Uterus (tissue), 4 donors: ENCODE measurements around the gene RPL36. TPM values are rescaled to one million over a fixed set of nuclear protein-coding genes. Genes with fewer than 3 reads are reported as not detected.
"Not testable (repeated sequence)": the region's sequence is repeated elsewhere in the genome, so short reads cannot be mapped to it uniquely, and the experiment has no call there.

Experiments
- DNase-seq, 2 donors: peaks; one replicate each; pipeline ENCODE4 v3.0.0-alpha.2; 2019 to 2020
- H3K27ac ChIP-seq, 2 donors: fragments of 200-600 bp; sonication (generic); 1 replicate in 1 of 2; 2 replicates in 1 of 2; pipeline ENCODE4 v1.5.1; 2016 to 2018
- H3K27me3 ChIP-seq, 2 donors: fragments of 200-600 bp; sonication (generic); one replicate each; pipeline ENCODE4 v1.5.1; 2018 to 2019; ENCODE audit warnings: control low read depth in 1 of 2
- H3K36me3 ChIP-seq, 2 donors: fragments of 200-600 bp; sonication (generic); one replicate each; pipeline ENCODE4 v1.5.1; 2019; ENCODE audit warnings: control low read depth in 1 of 2
- H3K4me1 ChIP-seq, 2 donors: fragments of 200-600 bp; sonication (generic); one replicate each; pipeline ENCODE4 v1.5.1; 2018 to 2019; ENCODE audit warnings: control low read depth in 1 of 2
- H3K4me3 ChIP-seq, 2 donors: fragments of 200-600 bp; sonication (generic); 1 replicate in 1 of 2; 2 replicates in 1 of 2; pipeline ENCODE4 v1.5.1; 2018 to 2019; ENCODE audit warnings: mild to moderate bottlenecking in 1 of 2
- H3K9me3 ChIP-seq, 2 donors: fragments of 200-600 bp; sonication (generic); one replicate each; pipeline ENCODE4 v1.5.1; 2019; ENCODE audit warnings: control low read depth in 1 of 2
- CTCF ChIP-seq, 4 experiments: fragments of 200-600 bp in 2 of 4; fragments of 450-650 bp in 2 of 4; sonication (generic) in 2 of 4; IDR thresholded peaks; one replicate each; pipeline ENCODE4 v1.5.1; 2016 to 2019; ENCODE audit warnings: antibody characterized with exemption in 4 of 4, mild to moderate bottlenecking in 2 of 4, moderate library complexity in 1 of 4
- POLR2A ChIP-seq, 2 donors: fragments of 450-650 bp; IDR thresholded peaks; one replicate each; pipeline ENCODE4 v1.6.1; 2016; ENCODE audit warnings: antibody characterized with exemption in 2 of 2, mild to moderate bottlenecking in 1 of 2, moderate library complexity in 1 of 2
- intact Hi-C: fragments of 100-400 bp; cut with DNase I; formaldehyde crosslinking; loops from one replicate; pipeline ENCODE4 v1.15.1; 2023; ENCODE audit warnings: low total_unique reads
- total RNA-seq, 4 donors: library from RNA; depleted of rRNA in 3 of 4; stranded (reverse); fragments of >200 nt in 3 of 4; gene quantifications; one replicate each; pipeline versions ENCODE4 v1.1.0 to v1.2.4, GENCODE V29; 2014 to 2023
- donor health status: DM: yes; HTN: yes; CAD: no.

RPL36 gene
- total RNA-seq, 4 donors from 2014 or later: 269 to 1,645 (median 565) TPM

GRCh38 chr19:5697022-5697889, 7.2 kb downstream of the RPL36 start:
- H3K36me3 ChIP-seq: no peaks in the 10 kb centered on the region
- no peak overlapping the region for H3K27ac ChIP-seq
- no peaks in the 10 kb centered on the region for H3K9me3 ChIP-seq
- H3K27me3 ChIP-seq: no peaks in the 10 kb centered on the region
- no peak for DNase-seq
- H3K4me1 ChIP-seq: no peaks in the 10 kb centered on the region
- TF ChIP-seq CTCF (IDR thresholded peaks at IDR 0.05) (no peak), POLR2A (IDR thresholded peaks at IDR 0.05) (no peak)
- no peak overlapping the region for H3K4me3 ChIP-seq
- intact Hi-C loops: no loop called here

- no peak overlapping the region for H3K27ac ChIP-seq
- no peaks in the 10 kb centered on the region for H3K36me3 ChIP-seq
- no peak overlapping the region for H3K4me3 ChIP-seq
- no peak for DNase-seq
- intact Hi-C loops: no loop called here
- no peaks in the 10 kb centered on the region for H3K4me1 ChIP-seq
- no peaks in the 10 kb centered on the region for H3K9me3 ChIP-seq
- H3K27me3 ChIP-seq: no peaks in the 10 kb centered on the region
- TF ChIP-seq POLR2A (IDR thresholded peaks at IDR 0.05) (no peak), CTCF (IDR thresholded peaks at IDR 0.05) (no peak)
Measured at GRCh38 chr19:5697890-5698634, 8.0 kb downstream of the RPL36 start.

GRCh38 chr19:5698635-5699422, 8.7 kb downstream of the RPL36 start:
- Histone ChIP-seq H3K36me3 (no peaks in the 10 kb centered on the region), H3K4me1 (no peaks in the 10 kb centered on the region), H3K4me3 (no peak overlapping the region), H3K27me3 (no peaks in the 10 kb centered on the region), H3K9me3 (no peaks in the 10 kb centered on the region), H3K27ac (no peak overlapping the region)
- no peak for DNase-seq
- intact Hi-C loops: no loop called here
- no peak for TF ChIP-seq POLR2A (IDR thresholded peaks at IDR 0.05)
- no peak for TF ChIP-seq CTCF (IDR thresholded peaks at IDR 0.05)

- H3K27me3 ChIP-seq: no peaks in the 10 kb centered on the region
- no peaks in the 10 kb centered on the region for H3K9me3 ChIP-seq
- intact Hi-C loops: no loop called here
- no peak for TF ChIP-seq CTCF (IDR thresholded peaks at IDR 0.05)
- TF ChIP-seq POLR2A (IDR thresholded peaks at IDR 0.05): no peak
- H3K4me3 ChIP-seq: no peak overlapping the region
- no peak overlapping the region for H3K27ac ChIP-seq
- no peak for DNase-seq
- H3K36me3 ChIP-seq: no peaks in the 10 kb centered on the region
- H3K4me1 ChIP-seq: no peaks in the 10 kb centered on the region
Measured at GRCh38 chr19:5700455-5701092, 10.5 kb downstream of the RPL36 start.

- H3K27ac ChIP-seq, H3K9me3 ChIP-seq, H3K4me3 ChIP-seq, H3K4me1 ChIP-seq, DNase-seq, intact Hi-C loops, H3K27me3 ChIP-seq, H3K36me3 ChIP-seq: not testable (repeated sequence)
Measured at GRCh38 chr19:5702053-5702410, 11.9 kb downstream of the RPL36 start.
